A204.1 (cell line): Measurements from ENCODE around the gene GYS1.

Experiments
- FAIRE-seq: peaks from 2 replicates; lab custom pipeline; 2012; peaks lifted over from hg19 to GRCh38; lab: Jason Lieb, UNC

Gene GYS1

GRCh38 chr19:48988286-48988685 lies 4.8 kb downstream of the GYS1 start:
- no peak for FAIRE-seq

DNA sequence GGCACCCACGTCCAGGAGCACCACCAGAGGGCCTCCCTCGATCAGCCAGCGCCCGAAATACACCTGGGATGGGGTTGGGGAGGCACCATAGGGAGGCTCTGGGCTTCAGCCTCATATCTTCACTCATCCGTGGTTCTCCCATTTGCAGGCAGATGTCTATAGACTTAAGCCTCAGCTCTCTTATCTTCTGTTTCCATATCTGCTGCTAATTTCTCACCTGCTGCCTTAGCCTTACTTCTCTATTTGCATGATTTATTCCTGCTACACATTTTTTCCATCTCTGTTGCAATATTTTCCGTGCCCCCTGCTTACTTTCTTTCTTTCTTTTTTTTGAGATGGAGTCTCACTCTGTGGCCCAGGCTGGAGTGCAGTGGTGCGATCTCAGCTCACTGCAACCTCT lies 5.8 kb downstream of the GYS1 start:
- no peak for FAIRE-seq

DNA sequence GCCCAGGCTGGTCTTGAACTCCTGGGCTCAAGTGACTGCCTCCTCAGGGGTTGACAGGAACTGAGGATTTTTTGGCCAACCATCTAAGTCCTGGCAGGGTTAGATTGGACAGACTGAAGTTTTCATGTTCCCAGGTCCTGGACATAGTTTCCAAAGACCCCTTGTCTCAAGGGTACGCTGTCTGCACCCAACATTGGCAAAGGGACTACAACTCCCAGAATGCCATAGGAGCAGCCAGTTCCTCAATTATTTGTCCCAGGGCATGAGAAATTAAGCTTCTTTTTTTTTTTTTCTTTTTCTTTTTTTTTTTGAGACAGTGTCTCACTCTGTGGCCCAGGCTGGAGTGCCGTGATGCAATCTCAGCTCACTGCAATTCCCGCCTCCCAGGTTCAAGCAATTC lies 6.9 kb downstream of the GYS1 start:
- FAIRE-seq, result no peak

DNA sequence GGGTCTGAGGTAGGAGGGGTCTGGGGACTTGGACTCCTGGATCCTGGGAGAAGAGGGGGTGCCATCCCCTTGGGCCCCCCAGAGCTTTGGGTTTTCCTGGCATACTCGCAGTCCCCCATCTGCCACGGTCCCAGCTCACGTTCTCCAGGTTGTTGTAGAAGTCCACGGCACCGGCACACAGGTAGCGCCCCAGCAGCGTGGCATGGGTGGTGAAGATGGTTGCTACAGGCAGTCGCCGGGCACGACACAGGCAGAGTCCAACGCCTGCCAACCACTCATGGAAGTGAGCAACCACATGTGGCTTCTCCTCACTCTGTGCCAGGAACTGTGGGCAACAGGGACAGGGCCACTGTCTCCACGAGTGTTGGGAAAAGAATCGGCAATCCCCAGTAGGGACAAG lies 7.4 kb downstream of the GYS1 start:
- no peak for FAIRE-seq

DNA sequence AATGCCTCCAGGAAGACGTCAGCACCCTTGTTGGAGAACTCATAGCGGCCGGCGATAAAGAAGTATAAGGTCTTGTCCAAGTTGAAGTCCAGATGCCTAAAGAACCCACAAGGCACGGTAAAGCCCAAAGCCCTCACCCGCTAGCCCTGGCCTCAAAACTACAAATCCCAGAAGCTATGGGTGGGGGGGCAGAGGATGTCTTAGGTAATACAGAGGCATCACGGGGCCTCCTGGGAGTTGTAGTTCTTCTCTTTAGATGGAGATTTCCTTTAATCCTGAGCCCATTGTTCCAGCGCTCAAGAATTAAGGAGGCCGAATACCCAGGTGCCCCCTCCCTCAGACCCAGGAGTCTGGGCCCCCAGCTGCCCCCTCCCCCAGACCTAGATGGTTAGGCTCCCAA lies 10.8 kb downstream of the GYS1 start:
- no peak for FAIRE-seq

- no peak for FAIRE-seq
Measured at GRCh38 chr19:48977061-48977460, 16.0 kb downstream of the GYS1 start.

GRCh38 chr19:48975947-48976847 lies 16.9 kb downstream of the GYS1 start:
- no peak for FAIRE-seq

GRCh38 chr19:48970923-48971395 lies 22.1 kb downstream of the GYS1 start:
- no peak for FAIRE-seq

DNA sequence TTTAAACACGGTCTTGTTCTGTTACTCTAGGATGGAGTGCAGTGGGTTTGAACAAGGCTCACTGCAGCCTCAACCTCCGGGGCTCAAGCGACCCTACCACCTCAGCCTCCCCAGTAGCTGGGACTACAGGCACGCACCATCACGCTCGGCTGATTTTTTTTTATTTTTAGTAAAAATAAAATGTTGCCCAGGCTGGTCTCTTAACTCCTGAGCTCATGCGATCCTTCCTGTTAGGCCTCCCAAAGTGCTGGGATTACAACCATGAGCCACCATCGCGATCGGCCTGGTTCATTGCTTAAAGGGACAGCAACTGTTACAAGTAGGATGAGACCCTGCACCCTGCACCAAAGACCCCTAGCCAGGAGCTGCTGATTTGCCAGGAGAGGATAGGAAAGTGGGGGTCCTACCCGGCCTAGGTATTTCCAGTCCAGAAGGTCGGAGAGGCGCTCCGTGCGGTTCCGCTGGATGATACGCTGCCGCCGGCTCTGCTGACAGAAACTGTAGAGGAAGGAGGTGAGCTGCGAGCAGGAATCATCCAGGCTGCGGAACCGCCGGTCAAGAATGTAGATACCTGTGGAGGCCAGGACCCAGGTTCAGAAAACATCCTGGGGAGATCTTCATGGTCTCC lies 22.9 kb downstream of the GYS1 start:
- FAIRE-seq, result no peak

DNA sequence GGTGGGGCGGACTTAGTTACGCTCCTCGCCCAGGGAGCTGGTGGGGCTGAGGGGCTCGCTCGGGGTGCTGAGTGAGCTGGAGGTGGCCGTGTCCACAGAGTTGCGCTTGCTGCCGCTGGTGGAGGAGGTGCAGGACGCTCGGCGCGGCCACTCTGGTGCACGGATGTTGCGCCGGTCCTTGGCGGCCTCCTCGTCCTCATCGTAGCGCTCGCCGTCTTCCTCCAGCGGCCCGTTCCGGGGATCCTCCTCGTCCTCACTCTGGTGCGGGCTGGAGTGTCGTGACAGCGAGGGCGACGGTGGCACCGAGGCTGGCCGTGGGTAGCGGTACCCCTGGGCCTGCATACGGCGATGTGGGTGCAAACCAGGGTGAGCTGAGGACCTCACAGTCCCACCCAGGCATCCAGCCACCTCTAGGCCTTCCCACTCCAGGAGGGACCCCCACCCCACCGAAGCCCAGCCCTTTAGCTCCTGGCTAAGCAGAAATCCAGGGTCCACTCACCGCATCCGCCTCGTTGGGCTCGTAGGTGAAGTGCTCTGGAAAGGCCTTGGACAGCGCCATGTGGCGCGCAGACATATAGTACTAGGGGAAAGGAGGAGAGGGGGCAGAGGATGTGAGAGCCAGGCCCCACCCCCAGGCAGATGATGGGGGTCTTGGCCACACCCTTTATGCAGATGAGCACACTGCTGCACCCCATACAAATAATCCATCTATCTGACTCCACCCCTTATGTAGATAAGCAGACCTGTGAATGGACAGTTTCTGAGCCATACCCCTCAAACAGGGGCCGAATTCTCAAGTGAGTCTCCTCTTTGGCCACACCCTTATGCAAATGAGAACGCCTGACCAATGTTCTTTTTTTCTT lies 23.6 kb downstream of the GYS1 start:
- no peak for FAIRE-seq

GRCh38 chr19:48968813-48969218 lies 24.3 kb downstream of the GYS1 start:
- FAIRE-seq, result no peak

- FAIRE-seq, result no peak
Measured at GRCh38 chr19:48968179-48968661, 24.9 kb downstream of the GYS1 start.

GRCh38 chr19:48967346-48968178 lies 25.5 kb downstream of the GYS1 start:
- no peak for FAIRE-seq

GRCh38 chr19:48966541-48967345 lies 26.4 kb downstream of the GYS1 start:
- FAIRE-seq, result no peak

GRCh38 chr19:48965806-48966540 lies 27.1 kb downstream of the GYS1 start:
- no peak for FAIRE-seq

DNA sequence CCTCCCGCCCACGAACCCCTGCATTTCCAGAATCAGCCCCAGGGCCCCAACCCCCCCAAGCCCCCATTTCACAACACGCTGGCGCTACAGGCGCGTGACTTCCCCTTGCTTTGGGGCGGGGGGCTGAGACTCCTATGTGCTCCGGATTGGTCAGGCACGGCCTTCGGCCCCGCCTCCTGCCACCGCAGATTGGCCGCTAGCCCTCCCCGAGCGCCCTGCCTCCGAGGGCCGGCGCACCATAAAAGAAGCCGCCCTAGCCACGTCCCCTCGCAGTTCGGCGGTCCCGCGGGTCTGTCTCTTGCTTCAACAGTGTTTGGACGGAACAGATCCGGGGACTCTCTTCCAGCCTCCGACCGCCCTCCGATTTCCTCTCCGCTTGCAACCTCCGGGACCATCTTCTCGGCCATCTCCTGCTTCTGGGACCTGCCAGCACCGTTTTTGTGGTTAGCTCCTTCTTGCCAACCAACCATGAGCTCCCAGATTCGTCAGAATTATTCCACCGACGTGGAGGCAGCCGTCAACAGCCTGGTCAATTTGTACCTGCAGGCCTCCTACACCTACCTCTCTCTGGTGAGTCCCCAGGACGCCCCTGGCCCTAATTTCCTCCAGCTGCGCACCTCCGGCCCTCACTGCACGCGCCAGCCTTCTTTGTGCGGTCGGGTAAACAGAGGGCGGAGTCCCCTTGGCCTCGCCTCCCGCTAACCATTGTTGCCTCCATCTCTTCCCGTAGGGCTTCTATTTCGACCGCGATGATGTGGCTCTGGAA lies 27.9 kb downstream of the GYS1 start, which contains the start of gene FTL:
FTL (plus strand) TSS at position 270 of the 766 bp plus-strand sequence; CDS start at position 469, 199 bp downstream.
- no peak for FAIRE-seq

GRCh38 chr19:48964205-48965039 lies 28.7 kb downstream of the GYS1 start:
- FAIRE-seq, result no peak
